ENCODE measurements around the gene SCN11A. TPM values are rescaled to one million over a fixed set of nuclear protein-coding genes. Genes with fewer than 3 reads are reported as not detected.

Gene SCN11A
- total RNA-seq, 4 donors from 2014 or later, result 0.27 to 1.9 (median 0.36) TPM

- Histone ChIP-seq H3K9me3 (no peaks in the 10 kb centered on the region), H3K27ac (no peak overlapping the region), H3K27me3 (no peaks in the 10 kb centered on the region), H3K4me1 (no peaks in the 10 kb centered on the region), H3K36me3 (no peaks in the 10 kb centered on the region), H3K4me3 (no peak overlapping the region)
- DNase-seq, result no peak
- TF ChIP-seq EP300 (IDR thresholded peaks at IDR 0.05; ENCODE audit: low read depth) (no peak), POLR2AphosphoS5 (IDR thresholded peaks at IDR 0.05) (no peak), POLR2A (IDR thresholded peaks at IDR 0.05) (no peak)
- TF ChIP-seq, protein P1, sequence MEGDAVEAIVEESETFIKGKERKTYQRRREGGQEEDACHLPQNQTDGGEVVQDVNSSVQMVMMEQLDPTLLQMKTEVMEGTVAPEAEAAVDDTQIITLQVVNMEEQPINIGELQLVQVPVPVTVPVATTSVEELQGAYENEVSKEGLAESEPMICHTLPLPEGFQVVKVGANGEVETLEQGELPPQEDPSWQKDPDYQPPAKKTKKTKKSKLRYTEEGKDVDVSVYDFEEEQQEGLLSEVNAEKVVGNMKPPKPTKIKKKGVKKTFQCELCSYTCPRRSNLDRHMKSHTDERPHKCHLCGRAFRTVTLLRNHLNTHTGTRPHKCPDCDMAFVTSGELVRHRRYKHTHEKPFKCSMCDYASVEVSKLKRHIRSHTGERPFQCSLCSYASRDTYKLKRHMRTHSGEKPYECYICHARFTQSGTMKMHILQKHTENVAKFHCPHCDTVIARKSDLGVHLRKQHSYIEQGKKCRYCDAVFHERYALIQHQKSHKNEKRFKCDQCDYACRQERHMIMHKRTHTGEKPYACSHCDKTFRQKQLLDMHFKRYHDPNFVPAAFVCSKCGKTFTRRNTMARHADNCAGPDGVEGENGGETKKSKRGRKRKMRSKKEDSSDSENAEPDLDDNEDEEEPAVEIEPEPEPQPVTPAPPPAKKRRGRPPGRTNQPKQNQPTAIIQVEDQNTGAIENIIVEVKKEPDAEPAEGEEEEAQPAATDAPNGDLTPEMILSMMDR (IDR thresholded peaks at IDR 0.05), result no peak
- in situ Hi-C loops (cut with MboI; ENCODE audit: low pct_ligation_motif_present in 1 of 4, low pct_unique_long_range_greater_than_20kb in 1 of 4, low sequenced_read_pairs in 3 of 4) (loop anchor here in 3 of 4 donors (25.0 kb wide), 2 partner anchors 485 to 510 kb away; no protein-coding TSS in a partner anchor), intact Hi-C loops (cut with DNase I; ENCODE audit: low total_unique reads) (no loop called here)
Measured at GRCh38 chr3:39022286-39022630, 29.5 kb downstream of the SCN11A start.

DNA sequence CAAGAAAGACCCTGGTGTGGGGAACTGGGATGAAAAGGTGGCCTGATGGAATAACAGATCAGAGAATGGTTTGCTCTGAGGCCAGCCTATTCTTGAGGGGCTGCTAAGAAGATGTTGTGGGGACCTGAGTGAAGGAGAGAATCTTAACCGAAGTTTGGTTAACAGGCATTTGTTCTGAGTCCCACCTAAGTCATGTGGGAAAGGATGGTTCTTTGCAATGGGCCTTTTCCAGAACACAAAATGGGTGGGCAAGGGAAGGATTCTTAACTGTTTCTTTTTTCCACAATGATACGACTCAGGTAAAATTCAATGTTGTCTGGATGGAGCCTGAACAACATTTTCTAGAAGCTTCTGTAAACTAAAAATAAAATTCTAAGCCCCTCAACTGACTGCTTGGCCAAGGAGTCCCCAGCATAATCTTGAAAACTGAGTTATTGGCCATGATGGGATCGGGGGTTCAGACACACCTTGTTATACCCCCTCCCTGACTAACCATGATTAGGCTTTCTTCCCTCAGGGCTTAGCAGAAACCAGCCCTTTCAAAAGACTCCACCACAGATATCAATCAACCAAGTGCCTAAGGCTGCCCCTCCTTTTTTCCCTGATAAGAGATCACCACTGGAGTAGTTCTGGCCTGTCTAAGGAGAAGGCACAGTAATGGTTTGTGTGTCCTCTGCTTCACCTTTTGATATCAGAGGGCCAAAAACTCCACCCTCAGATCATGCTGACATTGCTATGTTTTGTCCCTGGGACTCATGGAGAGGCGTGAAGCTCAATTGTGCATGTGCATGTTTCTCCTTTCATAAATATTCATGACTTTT lies 30.1 kb downstream of the SCN11A start:
- 85% methylated on average over 4 of the region's 4 CpGs; no CpG with 5 or more reads in 1 of the 2 donors for WGBS, 2 donors (ENCODE audit: low coverage in 1 of 2)
- intact Hi-C loops (cut with DNase I; ENCODE audit: low total_unique reads), result no loop called here

GRCh38 chr3:39021029-39021428 lies 30.7 kb downstream of the SCN11A start:
- no peak overlapping the region for H3K4me3 ChIP-seq
- 89 to 100% methylated on average over 1 of the region's 1 CpG for WGBS, 2 donors (ENCODE audit: low coverage in 1 of 2)
- no peak for DNase-seq
- no peak overlapping the region for H3K27ac ChIP-seq
- TF ChIP-seq POLR2A (IDR thresholded peaks at IDR 0.05), result no peak
- TF ChIP-seq EP300 (IDR thresholded peaks at IDR 0.05; ENCODE audit: low read depth), result no peak
- TF ChIP-seq, protein P1 (IDR thresholded peaks at IDR 0.05), result no peak
- no peak for TF ChIP-seq POLR2AphosphoS5 (IDR thresholded peaks at IDR 0.05)
- H3K36me3 ChIP-seq, result no peaks in the 10 kb centered on the region
- no peaks in the 10 kb centered on the region for H3K4me1 ChIP-seq
- in situ Hi-C loops (cut with MboI; ENCODE audit: low pct_ligation_motif_present in 1 of 4, low pct_unique_long_range_greater_than_20kb in 1 of 4, low sequenced_read_pairs in 3 of 4) (loop anchor here in 3 of 4 donors (25.0 kb wide), 2 partner anchors 484 to 509 kb away; no protein-coding TSS in a partner anchor), intact Hi-C loops (cut with DNase I; ENCODE audit: low total_unique reads) (no loop called here)
- H3K27me3 ChIP-seq, result no peaks in the 10 kb centered on the region
- no peaks in the 10 kb centered on the region for H3K9me3 ChIP-seq

More for the DNA sequence above, 30.1 kb downstream of the SCN11A start:
- Histone ChIP-seq H3K27me3 (no peaks in the 10 kb centered on the region), H3K27ac (no peak overlapping the region), H3K4me3 (no peak overlapping the region), H3K4me1 (no peaks in the 10 kb centered on the region), H3K9me3 (no peaks in the 10 kb centered on the region), H3K36me3 (no peaks in the 10 kb centered on the region)
- in situ Hi-C loops (cut with MboI; ENCODE audit: low pct_ligation_motif_present in 1 of 4, low pct_unique_long_range_greater_than_20kb in 1 of 4, low sequenced_read_pairs in 3 of 4), result loop anchor here in 3 of 4 donors (25.0 kb wide), 2 partner anchors 484 to 509 kb away; no protein-coding TSS in a partner anchor
- no peak for DNase-seq
- TF ChIP-seq POLR2A (IDR thresholded peaks at IDR 0.05) (no peak), POLR2AphosphoS5 (IDR thresholded peaks at IDR 0.05) (no peak), EP300 (IDR thresholded peaks at IDR 0.05; ENCODE audit: low read depth) (no peak)
- TF ChIP-seq, protein P1 (IDR thresholded peaks at IDR 0.05), result no peak

DNA sequence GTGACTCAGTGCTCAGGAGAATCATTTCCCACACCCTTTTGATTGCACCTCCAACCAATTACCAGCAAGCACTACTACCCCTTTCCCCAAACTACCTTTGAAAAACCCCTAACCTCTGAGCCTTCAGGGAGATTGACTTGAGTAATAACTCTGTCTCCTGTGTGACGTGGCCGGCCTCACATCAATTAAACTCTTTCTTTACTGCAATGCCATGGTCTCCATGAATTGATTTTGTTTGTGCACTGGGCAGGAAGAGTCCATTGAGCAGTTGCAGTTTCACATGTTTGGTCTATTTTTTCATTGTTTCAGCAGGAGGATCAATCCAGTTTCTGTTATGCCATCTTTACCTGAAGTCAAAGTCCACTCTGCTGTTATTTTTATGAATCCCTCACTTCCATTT lies 32.4 kb downstream of the SCN11A start:
- no peaks in the 10 kb centered on the region for H3K36me3 ChIP-seq
- WGBS, 2 donors (ENCODE audit: low coverage in 1 of 2), result 53% methylated on average over 2 of the region's 2 CpGs; no CpG with 5 or more reads in 1 of the 2 donors
- no peaks in the 10 kb centered on the region for H3K27me3 ChIP-seq
- H3K27ac ChIP-seq, result no peak overlapping the region
- H3K4me1 ChIP-seq, result no peaks in the 10 kb centered on the region
- H3K9me3 ChIP-seq, result no peaks in the 10 kb centered on the region
- intact Hi-C loops (cut with DNase I; ENCODE audit: low total_unique reads) (no loop called here), in situ Hi-C loops (cut with MboI; ENCODE audit: low pct_ligation_motif_present in 1 of 4, low pct_unique_long_range_greater_than_20kb in 1 of 4, low sequenced_read_pairs in 3 of 4) (loop anchor here in 3 of 4 donors (25.0 kb wide), 2 partner anchors 482 to 507 kb away; no protein-coding TSS in a partner anchor)
- H3K4me3 ChIP-seq, result no peak overlapping the region
- TF ChIP-seq POLR2A (IDR thresholded peaks at IDR 0.05) (no peak), EP300 (IDR thresholded peaks at IDR 0.05; ENCODE audit: low read depth) (no peak), POLR2AphosphoS5 (IDR thresholded peaks at IDR 0.05) (no peak)
- TF ChIP-seq, protein P1 (IDR thresholded peaks at IDR 0.05), result no peak
- no peak for DNase-seq
